WERI-Rb-1 (cell line): ENCODE measurements around the gene KCNJ15.
"Not testable (repeated sequence)": the region's sequence is repeated elsewhere in the genome, so short reads cannot be mapped to it uniquely, and the experiment has no call there.

Source experiments
- DNase-seq: peaks from one replicate; pipeline ENCODE4 v3.0.0-alpha.2; 2020
- H3K27ac ChIP-seq: fragments of 250-450 bp; sonication (Bioruptor Pico); 2 replicates; pipeline ENCODE4 v1.5.1; 2020; ENCODE audit warnings: mild to moderate bottlenecking, moderate library complexity
- H3K27me3 ChIP-seq: fragments of 250-450 bp; sonication (Bioruptor Pico); 2 replicates; pipeline ENCODE4 v1.5.1; 2021; ENCODE audit warnings: mild to moderate bottlenecking, low read depth, moderate library complexity; ENCODE audit not compliant: insufficient read depth, severe bottlenecking
- H3K36me3 ChIP-seq: fragments of 250-450 bp; sonication (Bioruptor Pico); 2 replicates; pipeline ENCODE4 v1.5.1; 2020; ENCODE audit warnings: mild to moderate bottlenecking, moderate library complexity
- H3K4me3 ChIP-seq: 2 replicates; pipeline ENCODE4 v1.5.1; 2011; ENCODE audit warnings: low read depth, mild to moderate bottlenecking, control low read depth, low read length
- H3K9me3 ChIP-seq: fragments of 250-450 bp; sonication (Bioruptor Pico); 2 replicates; pipeline ENCODE4 v1.5.1; 2021; ENCODE audit warnings: mild to moderate bottlenecking, moderate library complexity; ENCODE audit not compliant: severe bottlenecking
- CTCF ChIP-seq: IDR thresholded peaks from 2 replicates; pipeline ENCODE4 v1.5.1; 2011; ENCODE audit warnings: low read depth, mild to moderate bottlenecking, control low read depth, inconsistent platforms, low read length

KCNJ15 gene

GRCh38 chr21:38228537-38228936, 28.3 kb upstream of the KCNJ15 start:
- no peak overlapping the region for H3K27ac ChIP-seq
- H3K4me3 ChIP-seq: no peak overlapping the region
- DNase-seq: no peak
- peaks cover 47% of the 10 kb centered on the region for H3K9me3 ChIP-seq
- H3K27me3 ChIP-seq: no peaks in the 10 kb centered on the region
- H3K36me3 ChIP-seq: no peaks in the 10 kb centered on the region
- no peak for TF ChIP-seq CTCF

GRCh38 chr21:38229260-38229877, 27.4 kb upstream of the KCNJ15 start:
- Histone ChIP-seq H3K9me3 (peaks cover 40% of the 10 kb centered on the region), H3K36me3 (no peaks in the 10 kb centered on the region), H3K4me3 (no peak overlapping the region), H3K27ac (no peak overlapping the region), H3K27me3 (no peaks in the 10 kb centered on the region)
- no peak for DNase-seq
- TF ChIP-seq CTCF: no peak

- Histone ChIP-seq H3K36me3 (no peaks in the 10 kb centered on the region), H3K9me3 (peaks cover 8% of the 10 kb centered on the region), H3K4me3 (no peak overlapping the region), H3K27ac (no peak overlapping the region), H3K27me3 (no peaks in the 10 kb centered on the region)
- no peak for TF ChIP-seq CTCF
- no peak for DNase-seq
Measured at GRCh38 chr21:38234395-38235142, 22.2 kb upstream of the KCNJ15 start.

GRCh38 chr21:38235251-38235650, 21.5 kb upstream of the KCNJ15 start:
- H3K9me3 ChIP-seq, H3K27me3 ChIP-seq, H3K36me3 ChIP-seq, H3K4me3 ChIP-seq, DNase-seq, H3K27ac ChIP-seq: not testable (repeated sequence)

- H3K4me3 ChIP-seq: no peak overlapping the region
- DNase-seq: no peak
- H3K36me3 ChIP-seq: no peaks in the 10 kb centered on the region
- no peaks in the 10 kb centered on the region for H3K27me3 ChIP-seq
- 0 out of 2 replicates have a peak, but pooled peaks have one; percentile 14 for TF ChIP-seq CTCF
- H3K9me3 ChIP-seq: no peaks in the 10 kb centered on the region
- H3K27ac ChIP-seq: no peak overlapping the region
Measured at GRCh38 chr21:38236232-38236631, 20.6 kb upstream of the KCNJ15 start.

- no peak for DNase-seq
- Histone ChIP-seq H3K36me3 (no peaks in the 10 kb centered on the region), H3K4me3 (no peak overlapping the region), H3K27me3 (no peaks in the 10 kb centered on the region), H3K9me3 (no peaks in the 10 kb centered on the region), H3K27ac (no peak overlapping the region)
- TF ChIP-seq CTCF: no peak
Measured at GRCh38 chr21:38239672-38240071, 17.1 kb upstream of the KCNJ15 start.
